Eye (tissue), 1 donor: Measurements from ENCODE around the gene PTPRK.

Source experiments
- DNase-seq: peaks from one replicate; pipeline ENCODE4 v3.0.0-alpha.2; 2015

Gene PTPRK

GRCh38 chr6:128339635-128340450 is 180.6 kb downstream of the PTPRK start:
- DNase-seq = peak; percentile 26

- DNase-seq = no peak
Observed at GRCh38 chr6:128337619-128338018, 182.8 kb downstream of the PTPRK start.

- DNase-seq = no peak
Observed at GRCh38 chr6:128336436-128337095, 183.8 kb downstream of the PTPRK start.

- DNase-seq = no peak
Observed at GRCh38 chr6:128335963-128336362, 184.4 kb downstream of the PTPRK start.

- DNase-seq = no peak
Observed at GRCh38 chr6:128333581-128334223, 186.7 kb downstream of the PTPRK start.

GRCh38 chr6:128327890-128328289 is 192.5 kb downstream of the PTPRK start:
- DNase-seq = no peak

- DNase-seq = no peak
Observed at GRCh38 chr6:128323011-128323410, 197.4 kb downstream of the PTPRK start.

GRCh38 chr6:128319946-128320345 is 200.5 kb downstream of the PTPRK start:
- no peak for DNase-seq

GRCh38 chr6:128319157-128319556 is 201.2 kb downstream of the PTPRK start:
- no peak for DNase-seq

GRCh38 chr6:128316258-128316929 is 204.0 kb downstream of the PTPRK start:
- peak; percentile 84 for DNase-seq

- DNase-seq = no peak
Observed at GRCh38 chr6:128314190-128314589, 206.2 kb downstream of the PTPRK start.

GRCh38 chr6:128311944-128312570 is 208.3 kb downstream of the PTPRK start:
- DNase-seq = no peak

GRCh38 chr6:128310451-128310850 is 209.9 kb downstream of the PTPRK start:
- DNase-seq = no peak

GRCh38 chr6:128307671-128308070 is 212.7 kb downstream of the PTPRK start:
- DNase-seq = no peak

GRCh38 chr6:128305976-128306375 is 214.4 kb downstream of the PTPRK start:
- DNase-seq = no peak

- DNase-seq = no peak
Observed at GRCh38 chr6:128305228-128305627, 215.2 kb downstream of the PTPRK start.

GRCh38 chr6:128303870-128304269 is 216.5 kb downstream of the PTPRK start:
- DNase-seq = no peak

- no peak for DNase-seq
Observed at GRCh38 chr6:128302942-128303341, 217.5 kb downstream of the PTPRK start.

- no peak for DNase-seq
Observed at GRCh38 chr6:128295670-128296069, 224.7 kb downstream of the PTPRK start.

- DNase-seq = no peak
Observed at GRCh38 chr6:128290221-128290620, 230.2 kb downstream of the PTPRK start.

GRCh38 chr6:128284128-128284527 is 236.3 kb downstream of the PTPRK start:
- DNase-seq = no peak

- peak; percentile 22 for DNase-seq
Observed at GRCh38 chr6:128282961-128283360, 237.4 kb downstream of the PTPRK start.

GRCh38 chr6:128280960-128281359 is 239.4 kb downstream of the PTPRK start:
- DNase-seq = no peak
